Calu3 (cell line): Measurements from ENCODE around the gene RHEBL1. TPM values are rescaled to one million over a fixed set of nuclear protein-coding genes. Genes with fewer than 3 reads are reported as not detected.

ENCODE experiments used
- BruUV-seq: library from RNA; stranded (reverse); fragments of 400-500 nt; replicated peaks from 2 replicates; lab custom pipeline; 2021; lab: Mats Ljungman, UMichigan
- CTCF ChIA-PET: fragments of 300-600 bp; sonication (Branson Sonifier 250); formaldehyde crosslinking; loops from one replicate; lab custom pipeline; 2022; ENCODE audit warnings: antibody characterized with exemption; lab: Charles Lee
- DNase-seq: peaks from one replicate; pipeline ENCODE4 v3.0.0; 2022
- H3K27ac Mint-ChIP-seq: one replicate; pipeline ENCODE4 v1.8.0; 2022; ENCODE audit warnings: mixed read lengths; ENCODE audit not compliant: unreplicated experiment
- H3K27me3 Mint-ChIP-seq: one replicate; pipeline ENCODE4 v1.8.0; 2022; ENCODE audit warnings: mixed read lengths; ENCODE audit not compliant: unreplicated experiment
- H3K36me3 Mint-ChIP-seq: one replicate; pipeline ENCODE4 v1.8.0; 2022; ENCODE audit warnings: mild to moderate bottlenecking, moderate library complexity, mixed read lengths; ENCODE audit not compliant: insufficient read depth, unreplicated experiment
- H3K4me1 Mint-ChIP-seq: one replicate; pipeline ENCODE4 v1.8.0; 2022; ENCODE audit warnings: mild to moderate bottlenecking, low read depth, mixed read lengths; ENCODE audit not compliant: unreplicated experiment
- H3K4me3 Mint-ChIP-seq: one replicate; pipeline ENCODE4 v1.8.0; 2022; ENCODE audit warnings: mild to moderate bottlenecking, low read depth, moderate library complexity, mixed read lengths; ENCODE audit not compliant: unreplicated experiment
- H3K9me3 Mint-ChIP-seq: one replicate; pipeline ENCODE4 v1.8.0; 2022; ENCODE audit warnings: low read depth, mixed read lengths; ENCODE audit not compliant: unreplicated experiment
- CTCF ChIP-seq: fragments of 200-600 bp; IDR thresholded peaks from one replicate; pipeline ENCODE4 v1.8.0; 2022; ENCODE audit warnings: antibody characterized with exemption; ENCODE audit not compliant: unreplicated experiment
- intact Hi-C: fragments of 100-400 bp; cut with micrococcal nuclease; formaldehyde crosslinking; loops from one replicate; pipeline ENCODE4 v1.10.0; 2022; ENCODE audit not compliant: unreplicated experiment
- total RNA-seq: library from RNA; stranded (reverse); gene quantifications from 2 replicates; pipeline ENCODE4 v1.2.3, GENCODE V29; 2022

The RHEBL1 gene
- total RNA-seq, 1 experiment from 2014 or later = 2.0 TPM

- intact Hi-C loops = no loop called here
- Mint-ChIP-seq H3K27me3 (no peaks in the 10 kb centered on the region), H3K4me3 (no peak overlapping the region), H3K4me1 (no peaks in the 10 kb centered on the region), H3K36me3 (peaks cover 30% of the 10 kb centered on the region), H3K27ac (no peak overlapping the region), H3K9me3 (no peaks in the 10 kb centered on the region)
- TF ChIP-seq CTCF = no peak
- CTCF ChIA-PET = interaction anchor here (0.6 kb wide), 1 partner anchor 1019 kb away, joined by 3 read pairs; no protein-coding TSS in a partner anchor
- DNase-seq = no peak
- no TSS peak for BruUV-seq
Observed at GRCh38 chr12:49030714-49031572, 38.8 kb downstream of the RHEBL1 start.

GRCh38 chr12:49030119-49030518, 39.7 kb downstream of the RHEBL1 start:
- H3K4me1 Mint-ChIP-seq = no peaks in the 10 kb centered on the region
- CTCF ChIA-PET = no interaction called here
- no peaks in the 10 kb centered on the region for H3K9me3 Mint-ChIP-seq
- no peak for TF ChIP-seq CTCF
- intact Hi-C loops = no loop called here
- H3K27ac Mint-ChIP-seq = no peak overlapping the region
- BruUV-seq = no TSS peak
- DNase-seq = no peak
- no peak overlapping the region for H3K4me3 Mint-ChIP-seq
- peaks cover 23% of the 10 kb centered on the region for H3K36me3 Mint-ChIP-seq
- no peaks in the 10 kb centered on the region for H3K27me3 Mint-ChIP-seq

- H3K36me3 Mint-ChIP-seq = peaks cover 28% of the 10 kb centered on the region
- intact Hi-C loops = no loop called here
Observed at GRCh38 chr12:49028666-49029275, 41.0 kb downstream of the RHEBL1 start.

More at GRCh38 chr12:49028666-49029275, 41.0 kb downstream of the RHEBL1 start:
- no TSS peak for BruUV-seq
- H3K9me3 Mint-ChIP-seq = no peaks in the 10 kb centered on the region
- no peak overlapping the region for H3K4me3 Mint-ChIP-seq
- H3K27me3 Mint-ChIP-seq = no peaks in the 10 kb centered on the region
- H3K27ac Mint-ChIP-seq = no peak overlapping the region
- no peak for DNase-seq
- TF ChIP-seq CTCF = no peak
- CTCF ChIA-PET = no interaction called here
- no peaks in the 10 kb centered on the region for H3K4me1 Mint-ChIP-seq
